Breast epithelium (tissue), 3 donors: Measurements from ENCODE around the gene FCHSD2.

ENCODE experiments used
- CTCF ChIP-seq, 3 donors: fragments of 450-650 bp; IDR thresholded peaks; one replicate each; pipeline ENCODE4 v1.5.1; 2016 to 2017; ENCODE audit warnings: antibody characterized with exemption in 3 of 3, mild to moderate bottlenecking in 3 of 3, moderate library complexity in 3 of 3
- POLR2AphosphoS5 ChIP-seq, 3 donors: sonication (generic); formaldehyde crosslinking; IDR thresholded peaks; one replicate each; pipeline ENCODE4 v1.6.1; 2017; ENCODE audit warnings: antibody characterized with exemption in 3 of 3

GRCh38 chr11:72842653-72843330 is 299.3 kb downstream of the FCHSD2 start:
- TF ChIP-seq CTCF (IDR thresholded peaks at IDR 0.05) (no peak), POLR2AphosphoS5 (IDR thresholded peaks at IDR 0.05) (no peak)
